H1 (cell line): ENCODE data around the gene MAGI3.

Experiments
- EGR1 ChIP-seq: IDR thresholded peaks from 2 replicates; pipeline ENCODE4 v1.6.1; 2011; ENCODE audit warnings: low read depth, low read length, borderline replicate concordance
- POLR2A ChIP-seq, 2 experiments: IDR thresholded peaks; 1 replicate in 1 of 2; 2 replicates in 1 of 2; pipeline ENCODE4 v1.6.1; 2011; ENCODE audit warnings: low read depth in 2 of 2, low read length in 2 of 2, mild to moderate bottlenecking in 2 of 2; ENCODE audit errors: control extremely low read depth in 1 of 2
- TAF1 ChIP-seq: IDR thresholded peaks from 2 replicates; pipeline ENCODE4 v1.6.1; 2011; ENCODE audit warnings: mild to moderate bottlenecking, low read depth, low read length
- TF ChIP-seq, protein P1 (sequence below), 3 experiments: IDR thresholded peaks; 1 replicate in 2 of 3; 2 replicates in 1 of 3; pipeline versions ENCODE4 v1.5.1 to v1.6.1; 2011; ENCODE audit warnings: low read length in 3 of 3, mild to moderate bottlenecking in 3 of 3, inconsistent platforms in 2 of 3, low read depth in 1 of 3, moderate library complexity in 1 of 3; ENCODE audit not compliant: insufficient read depth in 1 of 3; ENCODE audit errors: control extremely low read depth in 1 of 3
- TF ChIP-seq, protein P2 (sequence below): IDR thresholded peaks from 2 replicates; pipeline ENCODE4 v1.6.1; 2011; ENCODE audit warnings: low read depth, mild to moderate bottlenecking, low read length; ENCODE audit not compliant: insufficient read depth
- TF ChIP-seq, protein P3 (sequence below): IDR thresholded peaks from 2 replicates; pipeline ENCODE4 v1.6.1; 2012; ENCODE audit warnings: low read length, inconsistent platforms
- TF ChIP-seq, protein P4 (sequence below): IDR thresholded peaks from 2 replicates; pipeline ENCODE4 v1.6.1; 2012; ENCODE audit warnings: inconsistent platforms

DNA sequence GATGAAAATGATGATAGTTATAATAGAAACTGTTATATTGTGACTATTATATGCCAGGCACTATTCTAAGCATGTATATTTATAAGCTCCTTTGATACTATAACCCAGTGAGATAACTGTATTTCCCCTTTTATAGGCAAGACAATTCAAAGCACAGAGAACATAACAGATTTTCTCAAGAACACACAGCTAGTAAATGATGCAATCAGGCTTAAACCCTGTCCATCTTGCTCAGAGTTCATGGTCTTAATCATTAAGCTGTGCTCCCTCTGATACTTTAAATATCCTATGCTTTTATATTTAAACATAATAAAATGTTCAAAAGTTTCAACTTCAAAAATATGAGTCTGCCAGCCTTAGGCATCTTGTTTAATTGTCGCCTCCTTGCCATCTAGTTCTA lies 280.3 kb downstream of the MAGI3 start:
- TF ChIP-seq, protein P1, sequence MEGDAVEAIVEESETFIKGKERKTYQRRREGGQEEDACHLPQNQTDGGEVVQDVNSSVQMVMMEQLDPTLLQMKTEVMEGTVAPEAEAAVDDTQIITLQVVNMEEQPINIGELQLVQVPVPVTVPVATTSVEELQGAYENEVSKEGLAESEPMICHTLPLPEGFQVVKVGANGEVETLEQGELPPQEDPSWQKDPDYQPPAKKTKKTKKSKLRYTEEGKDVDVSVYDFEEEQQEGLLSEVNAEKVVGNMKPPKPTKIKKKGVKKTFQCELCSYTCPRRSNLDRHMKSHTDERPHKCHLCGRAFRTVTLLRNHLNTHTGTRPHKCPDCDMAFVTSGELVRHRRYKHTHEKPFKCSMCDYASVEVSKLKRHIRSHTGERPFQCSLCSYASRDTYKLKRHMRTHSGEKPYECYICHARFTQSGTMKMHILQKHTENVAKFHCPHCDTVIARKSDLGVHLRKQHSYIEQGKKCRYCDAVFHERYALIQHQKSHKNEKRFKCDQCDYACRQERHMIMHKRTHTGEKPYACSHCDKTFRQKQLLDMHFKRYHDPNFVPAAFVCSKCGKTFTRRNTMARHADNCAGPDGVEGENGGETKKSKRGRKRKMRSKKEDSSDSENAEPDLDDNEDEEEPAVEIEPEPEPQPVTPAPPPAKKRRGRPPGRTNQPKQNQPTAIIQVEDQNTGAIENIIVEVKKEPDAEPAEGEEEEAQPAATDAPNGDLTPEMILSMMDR (IDR thresholded peaks at IDR 0.05; ENCODE audit: control extremely low read depth in 1 of 3, insufficient read depth in 1 of 3, low read depth in 1 of 3, low read length in 3 of 3): no peak
- TF ChIP-seq TAF1 (no peak), EGR1 (no peak), POLR2A (IDR thresholded peaks at IDR 0.05; ENCODE audit: control extremely low read depth in 1 of 2, low read depth in 2 of 2, low read length in 2 of 2) (no peak)
- TF ChIP-seq, protein P2, sequence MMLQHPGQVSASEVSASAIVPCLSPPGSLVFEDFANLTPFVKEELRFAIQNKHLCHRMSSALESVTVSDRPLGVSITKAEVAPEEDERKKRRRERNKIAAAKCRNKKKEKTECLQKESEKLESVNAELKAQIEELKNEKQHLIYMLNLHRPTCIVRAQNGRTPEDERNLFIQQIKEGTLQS: no peak
- TF ChIP-seq, protein P3, sequence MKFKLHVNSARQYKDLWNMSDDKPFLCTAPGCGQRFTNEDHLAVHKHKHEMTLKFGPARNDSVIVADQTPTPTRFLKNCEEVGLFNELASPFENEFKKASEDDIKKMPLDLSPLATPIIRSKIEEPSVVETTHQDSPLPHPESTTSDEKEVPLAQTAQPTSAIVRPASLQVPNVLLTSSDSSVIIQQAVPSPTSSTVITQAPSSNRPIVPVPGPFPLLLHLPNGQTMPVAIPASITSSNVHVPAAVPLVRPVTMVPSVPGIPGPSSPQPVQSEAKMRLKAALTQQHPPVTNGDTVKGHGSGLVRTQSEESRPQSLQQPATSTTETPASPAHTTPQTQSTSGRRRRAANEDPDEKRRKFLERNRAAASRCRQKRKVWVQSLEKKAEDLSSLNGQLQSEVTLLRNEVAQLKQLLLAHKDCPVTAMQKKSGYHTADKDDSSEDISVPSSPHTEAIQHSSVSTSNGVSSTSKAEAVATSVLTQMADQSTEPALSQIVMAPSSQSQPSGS: no peak
- TF ChIP-seq, protein P4, sequence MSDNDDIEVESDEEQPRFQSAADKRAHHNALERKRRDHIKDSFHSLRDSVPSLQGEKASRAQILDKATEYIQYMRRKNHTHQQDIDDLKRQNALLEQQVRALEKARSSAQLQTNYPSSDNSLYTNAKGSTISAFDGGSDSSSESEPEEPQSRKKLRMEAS: no peak
